OCI-M1 (cell line): ENCODE results near the gene DGKH.
"Not testable (repeated sequence)": the region's sequence is repeated elsewhere in the genome, so short reads cannot be mapped to it uniquely, and the experiment has no call there.

Experiments used
- DNase-seq: peaks from one replicate; lab custom pipeline; 2025; lab: John Stamatoyannopoulos, UW

The DGKH gene

DNA sequence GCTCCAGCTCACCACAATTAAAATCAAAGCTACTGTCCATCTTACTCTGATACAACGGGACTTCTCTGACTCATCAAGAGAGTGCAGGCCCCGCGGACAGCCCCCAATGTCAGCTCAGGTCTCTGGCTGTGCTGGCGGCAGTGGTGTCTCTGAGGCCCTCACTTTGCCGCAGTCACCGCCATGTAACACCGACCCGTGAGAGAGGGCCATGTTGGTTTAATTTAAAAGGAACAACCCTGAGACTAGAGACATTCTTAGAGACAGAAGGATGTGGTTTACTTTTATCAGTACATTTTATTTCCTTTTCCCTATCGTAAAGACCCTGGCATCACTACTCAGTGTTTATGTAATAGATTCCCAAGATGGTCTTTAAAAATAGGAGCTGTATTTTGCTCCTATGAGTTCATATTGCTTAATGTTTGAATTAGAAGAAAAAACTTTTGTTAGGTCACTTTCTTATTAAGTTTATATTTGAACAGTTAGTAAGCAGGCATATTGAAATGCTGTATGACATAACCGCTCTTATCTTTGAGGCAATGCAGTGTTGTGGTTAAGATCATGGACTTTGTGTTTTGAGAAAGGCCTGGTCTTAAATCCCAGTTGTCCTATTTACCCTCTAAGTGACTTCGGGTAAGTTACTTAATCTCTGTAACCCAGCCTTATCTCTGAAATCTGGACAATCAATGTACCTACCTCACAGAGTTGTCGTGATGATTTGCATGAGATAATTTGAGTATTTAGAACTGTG lies 23.4 kb downstream of the DGKH start:
- DNase-seq = peak; percentile 88

DNA sequence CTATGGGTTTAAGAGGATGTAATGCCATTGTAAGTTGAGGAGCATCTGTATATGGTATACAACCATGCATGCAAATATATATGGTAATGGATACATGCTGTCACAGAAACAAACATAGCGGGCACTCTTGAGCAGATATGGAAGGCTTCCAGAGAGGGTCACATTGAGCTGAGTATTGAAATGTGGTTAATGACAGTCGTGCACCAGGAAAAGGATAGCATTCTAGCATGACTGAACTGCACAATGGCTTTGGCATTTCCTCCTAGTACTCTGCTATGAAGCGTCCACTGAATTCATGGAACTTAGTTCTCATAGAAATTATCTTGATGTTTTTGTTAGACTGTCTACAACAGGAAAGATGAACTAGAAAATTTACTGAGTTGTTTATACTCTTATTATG lies 25.2 kb downstream of the DGKH start:
- no peak for DNase-seq

DNA sequence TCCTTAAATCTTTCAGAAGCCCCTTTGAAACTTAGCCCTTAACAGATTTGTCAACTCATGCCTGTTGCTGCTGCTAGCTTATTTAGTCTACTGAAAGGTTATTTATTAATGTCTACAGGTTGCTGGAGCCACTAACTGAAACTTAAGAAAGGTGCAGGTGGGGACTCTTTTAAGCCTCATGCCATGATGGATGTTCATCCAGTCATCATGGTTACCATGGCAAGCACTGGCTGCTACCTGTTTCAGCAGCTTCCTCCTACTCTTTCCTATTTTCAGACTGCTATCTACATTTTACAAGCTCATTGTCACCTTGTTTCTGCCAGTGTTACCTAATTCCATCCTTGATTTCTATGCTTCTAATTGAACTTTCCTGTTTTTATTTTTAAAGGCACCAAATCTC lies 27.1 kb downstream of the DGKH start:
- no peak for DNase-seq

DNA sequence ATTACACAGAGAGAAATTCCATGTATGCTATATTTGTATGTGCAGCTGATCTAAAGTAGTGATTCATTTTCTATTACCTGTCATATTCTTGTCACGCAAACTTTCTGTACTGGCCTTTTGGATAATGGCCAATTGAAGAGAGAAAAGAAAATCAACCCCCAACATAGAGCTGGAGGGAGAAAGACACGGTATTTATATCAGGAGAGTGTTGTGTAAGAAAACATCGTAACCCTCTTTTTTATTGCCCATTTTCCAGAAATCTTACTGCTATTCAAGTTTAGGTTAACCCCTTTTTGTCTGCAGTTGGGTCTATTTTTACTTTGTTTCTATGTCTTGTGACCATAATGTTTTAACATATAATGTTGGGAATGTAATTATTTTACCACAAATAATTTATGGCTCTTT lies 27.9 kb downstream of the DGKH start:
- no peak for DNase-seq

DNA sequence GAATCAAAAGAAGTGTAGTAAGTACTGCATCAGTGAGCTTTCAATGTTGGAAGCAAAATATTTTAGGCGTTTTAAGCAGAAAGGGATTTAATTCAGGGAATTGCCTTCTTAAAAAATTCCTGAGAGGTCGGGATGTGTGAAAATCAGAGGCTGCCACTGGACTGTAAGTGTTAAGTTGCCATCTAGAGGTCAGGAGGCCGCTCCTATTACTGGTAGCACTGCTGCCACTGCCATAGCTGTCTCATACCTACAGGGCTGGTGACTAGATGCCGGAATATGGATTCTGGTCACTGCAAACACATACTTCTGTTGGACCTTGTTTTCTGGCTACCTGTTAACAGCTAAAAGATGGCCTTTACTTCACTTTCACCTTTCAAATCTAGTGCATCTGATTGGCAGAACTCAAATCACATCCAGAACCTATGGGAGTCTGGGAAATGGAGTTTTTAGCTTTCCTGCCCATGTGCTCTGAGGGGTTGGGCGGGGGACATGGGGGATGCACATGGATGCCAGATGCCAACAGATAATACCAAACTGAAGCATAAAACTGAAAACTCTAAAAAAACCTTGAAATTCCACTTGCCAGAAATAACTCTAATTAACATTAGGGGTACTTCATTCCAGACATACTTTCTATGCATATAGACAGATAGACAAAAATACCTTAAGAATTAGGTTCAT lies 29.8 kb downstream of the DGKH start:
- DNase-seq = peak; percentile 47

DNA sequence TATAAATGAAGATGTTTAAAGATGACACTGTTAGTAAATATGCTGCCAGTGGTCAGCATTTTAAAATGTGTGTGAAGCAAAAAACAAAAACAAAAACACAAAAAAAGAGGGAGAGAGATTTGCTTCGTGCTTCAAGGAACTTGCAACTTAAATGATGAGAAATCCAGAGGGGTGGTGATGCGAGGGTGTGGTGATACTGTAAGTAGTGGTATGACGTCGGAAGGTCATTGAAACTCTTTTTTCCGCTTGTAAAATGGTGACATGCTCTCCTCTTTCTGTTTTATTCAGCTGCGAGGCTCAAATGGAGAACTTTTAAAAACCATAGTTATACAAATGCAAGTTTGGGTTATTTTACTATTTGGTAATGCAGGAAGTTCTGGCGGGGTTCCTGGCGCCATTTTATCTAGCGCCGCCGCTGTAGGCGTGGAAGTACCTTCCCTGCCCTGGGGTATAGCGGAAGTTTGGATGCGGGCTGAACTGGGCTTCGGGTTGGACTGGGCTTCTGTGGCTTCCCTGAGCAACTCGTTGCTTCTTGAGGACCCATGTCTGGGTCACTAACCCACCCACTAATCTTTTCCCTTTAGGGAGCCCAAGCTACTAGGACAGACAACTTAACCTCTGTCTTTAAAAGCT lies 34.8 kb downstream of the DGKH start:
- DNase-seq = no peak

DNA sequence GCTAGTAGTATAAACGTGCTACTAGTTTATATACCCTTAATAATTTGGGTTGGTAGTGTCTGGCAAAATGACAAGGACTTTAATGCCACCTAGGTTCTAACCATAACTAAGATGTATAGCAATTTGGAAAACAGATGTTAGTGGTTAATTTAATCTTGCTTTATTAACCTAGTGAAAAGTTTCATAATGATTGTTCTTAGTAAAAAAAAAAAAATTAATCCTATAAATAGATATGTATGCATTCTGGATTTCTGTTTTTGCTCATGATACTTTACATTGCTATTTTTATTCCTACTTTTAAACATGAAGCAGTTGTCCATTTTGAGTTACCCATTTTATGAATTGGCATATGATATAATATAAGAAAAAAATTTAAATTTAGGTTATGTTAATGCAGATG lies 36.3 kb downstream of the DGKH start:
- no peak for DNase-seq

DNA sequence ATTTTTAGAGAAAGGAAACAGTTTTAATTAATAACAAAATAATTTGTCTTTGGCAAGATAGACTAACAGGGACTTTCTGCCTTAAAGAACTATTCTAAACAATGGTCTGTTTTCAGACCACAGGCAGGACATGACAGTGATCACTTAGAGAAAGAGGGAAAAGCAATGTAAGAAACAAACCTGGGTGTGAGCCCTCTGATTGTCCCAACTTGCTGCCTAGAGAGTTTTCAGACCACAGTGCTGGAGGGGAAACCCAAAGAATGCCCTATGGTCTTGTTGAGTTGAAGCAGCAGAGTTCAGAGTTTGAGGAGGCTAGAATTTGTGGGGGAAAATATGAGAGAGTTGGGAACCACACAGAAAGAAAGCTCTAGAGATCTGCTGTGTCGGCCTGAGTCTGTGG lies 38.1 kb downstream of the DGKH start:
- DNase-seq = no peak

DNA sequence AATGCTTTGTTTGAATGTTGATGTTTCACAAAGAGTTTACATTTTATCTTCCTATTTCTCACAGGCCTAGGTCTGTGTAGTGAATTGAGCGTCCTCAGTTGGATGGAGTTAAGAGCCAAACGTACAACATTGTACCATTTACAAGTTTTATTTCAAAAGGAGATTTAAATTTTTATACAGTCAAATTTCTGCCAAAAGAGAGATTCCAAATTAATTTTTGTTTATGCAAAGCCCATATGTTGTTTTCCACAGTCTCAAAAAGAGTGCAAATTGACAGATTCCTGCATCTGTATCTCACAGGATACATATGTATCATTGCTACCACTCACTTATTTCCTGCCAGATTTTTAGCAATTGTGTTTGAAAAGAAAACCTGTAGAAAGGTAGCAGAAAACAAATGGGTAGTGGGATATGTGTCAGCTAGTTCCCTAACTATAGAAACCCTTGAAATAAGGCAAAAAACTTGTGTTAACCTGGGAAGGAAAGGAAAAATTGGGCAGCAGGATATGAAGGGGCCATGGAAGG lies 46.1 kb downstream of the DGKH start:
- no peak for DNase-seq

DNA sequence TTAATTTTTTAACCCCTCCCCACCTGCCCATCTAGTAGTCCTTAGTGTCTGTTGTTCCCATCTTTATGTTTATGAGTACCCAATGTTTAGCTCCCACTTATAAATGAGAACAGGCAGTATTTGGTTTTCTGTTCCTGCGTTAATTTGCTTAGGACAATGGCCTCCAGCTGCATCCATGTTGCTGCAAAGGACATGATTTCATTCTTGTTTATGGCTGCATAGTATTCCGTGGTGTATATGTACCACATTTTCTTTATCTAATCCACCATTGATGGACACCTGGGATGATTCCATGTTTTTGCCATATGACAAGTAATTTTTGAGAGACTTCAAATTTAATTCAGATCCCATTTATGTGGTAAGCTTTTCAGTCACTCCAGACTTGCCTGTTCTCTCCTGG lies 47.8 kb downstream of the DGKH start:
- not testable (repeated sequence) for DNase-seq

DNA sequence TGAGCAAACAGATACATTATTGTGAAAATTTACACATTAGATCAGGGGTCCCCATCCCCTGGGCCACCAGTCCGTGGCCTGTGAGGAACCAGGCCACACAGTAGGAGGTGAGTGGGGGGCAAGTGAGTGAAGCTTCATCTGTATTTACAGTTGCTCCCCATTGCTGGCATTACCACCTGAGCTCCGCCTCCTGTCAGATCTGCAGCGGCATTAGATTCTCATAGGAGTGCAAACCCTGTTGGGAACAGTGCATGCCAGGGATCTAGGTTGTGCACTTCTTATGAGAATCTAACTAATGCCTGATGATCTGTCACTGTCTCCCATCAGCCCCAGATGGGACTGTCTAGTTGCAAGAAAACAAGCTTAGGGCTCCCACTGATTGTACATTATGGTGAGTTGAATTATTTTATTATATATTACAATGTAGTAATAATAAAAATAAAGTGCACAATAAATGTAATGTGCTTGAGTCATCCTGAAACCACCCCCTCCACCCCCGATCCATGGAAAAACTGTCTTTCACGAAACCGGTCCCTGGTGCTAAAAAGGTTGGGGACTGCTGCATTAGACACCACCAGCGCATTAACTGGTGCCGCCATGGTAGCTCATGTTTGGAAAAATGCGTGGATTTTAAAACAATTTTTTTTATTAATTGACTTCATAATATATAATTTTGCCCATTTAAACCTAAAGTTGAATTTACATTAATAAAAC lies 51.7 kb downstream of the DGKH start:
- DNase-seq = no peak

DNA sequence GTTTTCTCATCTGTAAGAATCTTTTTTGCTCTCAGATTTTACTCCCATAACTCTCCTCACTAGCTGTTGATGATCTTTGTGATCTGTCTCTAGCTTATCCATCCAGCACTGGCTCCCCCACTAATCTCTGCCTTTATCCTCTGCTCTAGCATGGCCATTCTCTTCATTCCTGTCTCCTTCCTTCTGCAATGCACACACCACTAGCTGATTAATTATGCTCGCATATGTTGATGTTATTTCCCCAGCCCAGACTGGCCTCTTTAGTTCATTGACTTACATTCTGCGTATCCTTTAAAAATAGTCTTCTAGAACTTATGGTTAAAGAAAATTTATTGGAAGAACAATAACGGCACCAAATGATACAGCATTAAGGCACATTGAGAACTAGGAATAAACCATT lies 52.5 kb downstream of the DGKH start:
- DNase-seq = no peak

DNA sequence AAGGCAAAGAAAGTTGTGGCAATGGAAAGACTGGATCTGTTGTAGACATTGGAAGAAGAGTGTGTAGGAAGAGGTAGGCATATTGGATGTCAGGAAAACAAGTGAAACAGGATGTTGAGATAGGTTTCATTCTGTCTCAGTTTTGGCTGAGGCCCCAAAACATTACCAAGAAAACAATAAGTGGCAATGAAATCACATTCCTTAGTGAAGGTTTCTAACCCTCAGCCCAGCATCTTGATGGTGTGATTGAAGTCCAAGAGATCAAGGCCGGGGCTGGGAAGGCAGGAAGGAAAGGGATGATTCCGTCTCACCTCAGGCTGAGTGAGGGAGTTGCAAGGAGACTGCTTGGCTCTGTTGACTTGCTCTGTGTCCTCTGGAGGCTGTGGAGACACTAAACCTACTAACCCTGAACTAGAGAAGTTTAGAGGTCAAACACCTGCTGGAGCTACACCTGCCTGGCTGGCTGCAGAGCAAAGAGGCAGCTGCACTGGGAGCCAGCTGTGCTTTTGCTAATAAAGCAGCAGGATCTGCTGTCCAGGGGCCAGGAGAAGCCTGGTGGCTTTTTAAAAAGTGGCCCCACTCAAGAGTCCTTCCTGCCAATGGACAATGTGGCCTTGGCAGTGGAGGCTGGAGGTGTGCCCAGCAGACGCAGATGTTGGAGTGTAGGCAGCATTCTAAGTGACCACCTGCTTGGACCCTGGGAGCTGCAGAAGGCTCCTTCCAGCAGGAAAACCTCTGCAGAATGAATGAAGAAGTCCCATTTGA lies 53.6 kb downstream of the DGKH start:
- no peak for DNase-seq

DNA sequence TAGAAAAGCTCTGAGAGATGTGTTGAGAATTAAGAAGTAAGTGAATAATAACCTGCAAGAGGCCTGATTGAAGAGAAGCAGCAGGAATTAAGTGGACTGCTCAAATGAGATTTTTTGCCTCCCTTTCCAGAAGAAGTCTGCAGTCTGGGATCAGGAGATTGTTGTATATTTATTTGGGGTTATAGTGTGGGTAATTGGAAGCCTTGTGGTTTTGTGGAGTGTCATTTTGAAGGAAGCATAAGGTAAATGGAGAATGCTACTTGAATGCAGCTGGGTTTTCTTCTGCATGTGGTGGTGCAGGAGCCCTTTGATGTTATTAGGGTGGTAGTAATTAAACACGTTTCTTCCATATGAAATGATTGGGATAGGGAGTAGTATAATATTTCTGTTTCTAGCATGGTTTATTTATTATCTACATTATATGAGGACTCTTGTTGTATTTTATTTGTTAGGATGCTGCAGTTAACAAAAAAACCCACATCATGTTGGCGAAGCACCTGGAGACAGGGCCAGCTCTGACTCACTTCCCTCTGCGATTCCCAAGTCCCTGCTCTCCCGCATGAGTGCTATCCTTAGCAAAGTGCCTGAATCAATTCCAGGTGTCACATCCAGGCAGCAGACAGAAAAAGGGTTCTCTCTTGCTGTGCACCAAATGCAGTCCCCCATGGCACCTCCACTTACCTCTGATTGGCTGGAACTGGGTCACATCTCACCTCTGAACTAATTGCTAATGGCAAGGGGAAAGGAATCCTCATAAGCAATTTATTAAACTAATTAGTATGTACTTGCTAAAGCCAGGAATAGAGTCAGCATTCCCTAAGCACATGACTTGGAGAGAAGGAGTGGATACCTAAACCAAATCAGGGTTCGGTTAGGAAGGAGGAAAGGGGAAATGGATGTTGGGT lies 54.8 kb downstream of the DGKH start:
- no peak for DNase-seq

DNA sequence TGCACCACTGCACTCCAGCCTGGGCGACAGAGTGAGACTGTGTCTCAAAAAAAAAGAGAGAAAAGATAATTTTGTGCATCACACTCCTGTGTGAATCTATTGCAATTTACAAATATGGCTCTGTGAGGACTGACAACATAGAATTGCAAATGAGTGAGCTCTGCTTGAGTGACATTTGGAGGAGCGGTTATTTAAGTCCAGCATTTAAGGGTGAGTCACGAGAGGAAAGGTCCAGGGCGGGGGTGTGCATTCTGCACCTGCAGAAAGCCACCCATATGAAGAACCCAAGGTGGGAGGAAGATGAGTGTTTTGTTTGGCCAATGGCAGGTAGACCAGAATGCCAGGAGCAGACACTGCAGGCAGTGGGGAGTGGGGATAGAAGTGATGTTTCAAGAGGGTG lies 58.5 kb downstream of the DGKH start:
- no peak for DNase-seq

DNA sequence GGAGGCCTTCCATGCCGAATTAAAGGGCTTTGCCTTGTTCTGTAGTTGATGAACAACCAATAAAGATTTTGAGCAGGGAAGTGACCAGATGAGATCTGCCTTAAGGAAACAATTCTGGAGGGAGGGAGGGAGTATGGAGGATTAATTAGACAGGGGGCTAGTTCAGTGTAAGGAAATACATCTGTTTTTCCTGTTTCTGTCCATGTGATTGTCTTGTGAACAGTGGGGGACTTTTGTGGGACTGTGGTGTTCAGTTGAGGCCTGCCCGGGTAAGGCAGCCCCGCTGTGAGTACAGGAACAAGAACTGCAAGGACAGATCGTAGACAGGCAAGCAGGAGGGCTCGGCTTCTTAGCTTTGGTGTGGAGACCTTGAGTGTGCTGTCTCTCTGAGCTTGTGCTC lies 59.0 kb downstream of the DGKH start:
- no peak for DNase-seq

DNA sequence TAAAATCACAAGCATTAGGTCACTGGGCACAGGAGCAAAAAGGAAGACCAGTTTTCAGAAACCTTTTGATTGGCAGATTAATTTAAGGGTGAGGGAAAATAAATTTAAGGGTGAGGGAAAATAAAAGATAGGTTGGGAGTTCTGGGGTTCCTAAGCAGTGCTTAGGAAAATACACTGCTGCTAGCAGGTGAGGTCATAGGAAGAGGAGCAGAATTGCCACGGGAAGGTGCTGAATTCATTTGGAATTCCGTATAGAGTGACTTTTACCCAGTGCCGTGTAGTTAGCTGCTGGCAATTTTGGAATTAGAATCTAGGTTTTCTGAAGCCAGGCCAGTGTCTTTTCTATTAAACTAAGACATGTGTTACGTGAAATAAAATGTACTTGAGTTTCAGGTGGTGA lies 59.8 kb downstream of the DGKH start:
- DNase-seq = no peak

DNA sequence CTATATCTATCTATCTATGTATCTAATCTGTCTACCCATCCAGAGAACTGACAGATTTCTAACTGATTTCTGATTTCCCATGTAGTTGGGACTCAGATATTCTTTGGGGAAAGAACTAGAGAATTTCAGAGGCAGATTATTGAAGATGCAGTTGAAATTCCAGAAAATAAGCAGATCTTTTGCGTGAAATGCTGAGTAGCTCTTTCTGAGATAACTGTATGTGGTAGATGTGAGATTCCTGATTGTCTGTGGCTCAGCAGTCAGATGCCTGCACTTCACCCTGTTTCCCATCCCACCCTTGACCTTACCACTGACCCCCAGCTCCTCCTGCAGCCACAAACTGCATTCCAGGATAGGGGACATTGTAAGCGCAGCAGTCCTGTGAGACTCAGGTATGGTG lies 61.5 kb downstream of the DGKH start:
- DNase-seq = no peak

DNA sequence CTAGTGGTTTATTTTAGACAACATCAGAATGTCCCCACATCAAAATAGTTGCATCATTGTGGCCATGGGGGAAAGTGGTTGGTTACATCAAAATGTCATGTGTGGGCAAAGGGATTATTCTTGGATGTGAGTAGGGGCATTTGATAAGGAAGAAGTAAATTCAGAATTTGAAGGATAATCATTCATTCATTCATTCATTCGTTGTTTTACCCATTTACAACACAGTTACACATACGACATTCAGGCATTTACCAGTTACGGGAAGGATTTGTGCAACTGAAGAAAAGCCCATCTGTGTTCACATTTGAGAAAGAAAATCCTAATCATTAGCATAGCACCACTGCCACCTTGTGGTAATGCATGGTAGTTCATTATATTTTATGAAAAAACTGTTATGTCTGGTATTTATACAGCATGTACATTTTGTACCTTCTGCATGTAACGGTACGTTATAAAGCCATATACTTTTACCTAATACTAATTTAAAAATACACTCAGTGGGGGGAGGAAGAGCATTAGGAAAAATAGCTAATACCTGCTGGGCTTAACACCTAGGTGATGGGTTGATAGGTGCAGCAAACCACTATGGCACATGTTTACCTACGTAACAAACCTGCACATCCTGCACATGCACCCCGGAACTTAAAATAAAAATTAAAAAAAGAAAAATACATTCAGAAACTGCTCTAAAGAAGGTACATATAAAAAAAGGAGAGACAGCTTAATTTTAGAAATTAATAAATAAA lies 62.1 kb downstream of the DGKH start:
- DNase-seq = peak; percentile 85

DNA sequence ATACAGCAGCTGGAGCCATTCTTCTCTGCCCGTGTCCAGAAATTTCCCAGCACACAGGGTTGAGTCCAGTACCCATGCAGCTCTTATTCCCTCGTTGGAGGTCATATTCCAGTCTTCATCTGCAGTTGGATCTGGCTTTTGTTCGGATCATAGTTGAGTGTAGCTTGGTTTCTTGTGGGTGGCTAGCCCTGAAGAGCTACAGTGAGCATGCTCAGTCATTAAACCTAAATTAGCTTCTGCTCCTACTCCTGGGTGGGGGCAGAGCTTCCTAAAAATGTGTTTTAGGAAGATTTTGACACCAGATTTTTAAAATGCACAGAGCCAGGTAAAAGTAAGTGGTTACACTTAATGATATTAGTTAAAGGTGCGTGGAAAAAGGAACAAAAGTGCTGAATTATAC lies 64.4 kb downstream of the DGKH start:
- no peak for DNase-seq
